AG04450 (cell line): ENCODE data around the gene RIPK4. TPM values are rescaled to one million over a fixed set of nuclear protein-coding genes. Genes with fewer than 3 reads are reported as not detected.

Experiments used
- CTCF ChIA-PET: fragments of 300-600, 350-600 bp; formaldehyde crosslinking; extraction: SDS; loops from one replicate; lab custom pipeline; 2022; ENCODE audit warnings: antibody characterized with exemption, inconsistent platforms; lab: Charles Lee
- POLR2A ChIA-PET: fragments of 350-600 bp; formaldehyde crosslinking; extraction: SDS; loops from one replicate; lab custom pipeline; 2021; ENCODE audit warnings: antibody characterized with exemption, inconsistent platforms; lab: Yijun Ruan, JAX
- DNase-seq: peaks from one replicate; pipeline ENCODE4 v3.0.0-alpha.2; 2011; ENCODE audit warnings: low read depth, low spot score
- H3K27ac ChIP-seq: one replicate; pipeline ENCODE4 v1.5.1; 2012; ENCODE audit warnings: low read depth, low read length, control low read depth
- H3K27me3 ChIP-seq: one replicate; pipeline ENCODE4 v1.6.0; 2012; ENCODE audit warnings: low read length; ENCODE audit not compliant: control insufficient read depth, insufficient read depth
- H3K4me3 ChIP-seq: 2 replicates; pipeline ENCODE4 v1.5.1; 2011; ENCODE audit warnings: mild to moderate bottlenecking, low read depth, low read length, control low read depth
- H3K9me3 ChIP-seq: 2 replicates; pipeline ENCODE4 v1.5.1; 2012; ENCODE audit warnings: low read length; ENCODE audit not compliant: control insufficient read depth, insufficient read depth
- CTCF ChIP-seq: IDR thresholded peaks from 2 replicates; pipeline ENCODE4 v1.5.1; 2011; ENCODE audit warnings: low read depth, low read length, control low read depth, inconsistent platforms
- polyA plus RNA-seq: library from polyadenylated mRNA; depleted of rRNA; stranded (reverse); fragments of >200 nt; gene quantifications from 2 replicates; pipeline ENCODE4 v1.2.3, GENCODE V29; 2011

Gene RIPK4
- polyA plus RNA-seq, 1 experiment = not detected

- ChIA-PET CTCF (no interaction called here), POLR2A (no interaction called here)
- H3K9me3 ChIP-seq = no peaks in the 10 kb centered on the region; the same call in 1 of the 2 replicates
- peaks cover 40% of the 10 kb centered on the region for H3K27me3 ChIP-seq
- TF ChIP-seq CTCF = no peak
- H3K27ac ChIP-seq = no peak overlapping the region
- no peak for DNase-seq
- no peak overlapping the region for H3K4me3 ChIP-seq
Observed at GRCh38 chr21:41709166-41709565, 57.7 kb downstream of the RIPK4 start.

- Histone ChIP-seq H3K27ac (no peak overlapping the region), H3K9me3 (no peaks in the 10 kb centered on the region; the same call in 1 of the 2 replicates), H3K4me3 (no peak overlapping the region), H3K27me3 (peaks cover 35% of the 10 kb centered on the region)
- no peak for DNase-seq
- POLR2A ChIA-PET = no interaction called here
- TF ChIP-seq CTCF = no peak
- CTCF ChIA-PET = interaction anchor here (0.6 kb wide), 2 partner anchors 65 to 397 kb away, joined by 3 read pairs; no protein-coding TSS in a partner anchor
Observed at GRCh38 chr21:41707960-41708330, 58.9 kb downstream of the RIPK4 start.

DNA sequence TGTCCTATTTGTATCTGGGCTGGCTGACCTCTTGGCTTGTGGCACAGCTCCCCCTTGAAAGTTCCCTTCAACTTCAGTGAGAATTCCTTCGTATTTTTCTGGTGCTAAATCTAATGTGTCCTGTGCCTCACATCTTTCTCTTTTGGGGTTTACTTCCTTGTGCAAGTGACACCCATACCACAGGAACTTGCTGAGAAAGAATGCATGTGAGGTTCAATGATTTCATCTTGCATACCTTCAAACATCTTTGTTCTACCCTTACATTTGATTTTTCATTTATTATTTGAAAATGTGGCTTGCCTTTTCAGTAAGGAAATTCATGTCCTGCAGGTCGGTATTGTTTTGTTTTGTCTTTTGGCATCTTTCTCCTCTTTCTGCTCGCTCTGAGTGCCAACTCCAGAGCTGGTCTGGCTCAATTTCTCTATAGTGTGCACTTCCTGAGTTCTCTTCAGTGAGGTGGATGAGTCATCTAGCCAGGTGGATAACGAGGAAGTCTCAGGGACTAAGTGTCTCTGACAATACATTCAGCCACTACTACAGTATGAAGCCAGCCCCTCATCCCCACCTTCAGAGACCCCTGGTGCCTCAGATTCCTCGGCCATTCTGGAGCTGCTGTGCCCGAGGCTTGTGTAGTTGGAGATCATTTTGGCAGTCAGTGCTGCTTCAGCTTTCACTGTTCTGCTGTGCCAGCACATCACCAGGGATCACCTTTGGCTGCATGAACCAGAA, 59.5 kb downstream of the RIPK4 start:
- CTCF ChIA-PET = interaction anchor here (0.6 kb wide), 2 partner anchors 64 to 397 kb away, joined by 3 read pairs; no protein-coding TSS in a partner anchor
- TF ChIP-seq CTCF = no peak

GRCh38 chr21:41706678-41707077, 60.2 kb downstream of the RIPK4 start:
- no peak for TF ChIP-seq CTCF
- no peaks in the 10 kb centered on the region; the same call in 1 of the 2 replicates for H3K9me3 ChIP-seq
- H3K27ac ChIP-seq = no peak overlapping the region
- peaks cover 31% of the 10 kb centered on the region for H3K27me3 ChIP-seq
- ChIA-PET CTCF (no interaction called here), POLR2A (no interaction called here)
- no peak overlapping the region for H3K4me3 ChIP-seq
- DNase-seq = no peak

More for the DNA sequence above, 59.5 kb downstream of the RIPK4 start:
- H3K9me3 ChIP-seq = no peaks in the 10 kb centered on the region; the same call in 1 of the 2 replicates
- POLR2A ChIA-PET = no interaction called here
- H3K4me3 ChIP-seq = no peak overlapping the region
- H3K27ac ChIP-seq = no peak overlapping the region
- DNase-seq = no peak
- peaks cover 35% of the 10 kb centered on the region for H3K27me3 ChIP-seq

- no peaks in the 10 kb centered on the region; the same call in 1 of the 2 replicates for H3K9me3 ChIP-seq
- peaks cover 28% of the 10 kb centered on the region for H3K27me3 ChIP-seq
- ChIA-PET CTCF (no interaction called here), POLR2A (no interaction called here)
- no peak overlapping the region for H3K27ac ChIP-seq
- no peak for TF ChIP-seq CTCF
- H3K4me3 ChIP-seq = no peak overlapping the region
- no peak for DNase-seq
Observed at GRCh38 chr21:41706263-41706639, 60.6 kb downstream of the RIPK4 start.
